ENCODE results near the gene ARL5B. TPM values are rescaled to one million over a fixed set of nuclear protein-coding genes. Genes with fewer than 3 reads are reported as not detected.

Gene ARL5B
- total and polyA plus RNA-seq, 2 of the 4 experiments (the other 2 are of a cell fraction) = 5.9 to 12.0 TPM

GRCh38 chr10:18616337-18616736, 42.9 kb upstream of the ARL5B start:
- no TSS peak for BruUV-seq (replicated peaks)
- Histone ChIP-seq H2BK5ac (ENCODE audit: low read depth, low read length, poor library complexity, severe bottlenecking) (no peak overlapping the region), H3K18ac (ENCODE audit: low read depth, low read length) (no peak overlapping the region), H3K9ac (ENCODE audit: low read depth, low read length) (no peak overlapping the region), H2AFZ (replicated peaks; ENCODE audit: low read length, poor library complexity) (no peak overlapping the region), H3K9me3 (ENCODE audit: control insufficient read depth, insufficient read depth, low read length) (no peaks in the 10 kb centered on the region), H4K91ac (ENCODE audit: insufficient read depth, low read depth, low read length) (no peak overlapping the region), H4K8ac (ENCODE audit: low read depth in 2 of 2, low read length in 2 of 2) (no peak overlapping the region), H2AK9ac (replicated peaks; ENCODE audit: low read depth, low read length, poor library complexity) (no peak overlapping the region), H3K27me3 (ENCODE audit: control insufficient read depth, insufficient read depth, low read length) (no peaks in the 10 kb centered on the region), H3K23ac (ENCODE audit: low read depth, low read length) (no peak overlapping the region), H3K36me3 (ENCODE audit: control insufficient read depth, insufficient read depth, low read length) (no peaks in the 10 kb centered on the region; the same call in 1 of the 2 replicates), H3K4me1 (ENCODE audit: control insufficient read depth, insufficient read depth, low read length) (no peaks in the 10 kb centered on the region), H4K20me1 (ENCODE audit: insufficient read depth, low read length) (no peaks in the 10 kb centered on the region), H3K56ac (ENCODE audit: extremely low read depth, insufficient read depth, low read length) (no peak overlapping the region), H3K4ac (ENCODE audit: low read depth, low read length) (no peak overlapping the region), H3K4me3 (ENCODE audit: insufficient read depth, low read depth, low read length) (no peak overlapping the region), H3K14ac (replicated peaks; ENCODE audit: low read depth, low read length) (no peak overlapping the region), H3K79me1 (ENCODE audit: low read depth in 1 of 2, low read length in 2 of 2) (peaks cover 3 to 4% of the 10 kb centered on the region in 2 experiments; a peak in 2 of 4 replicates), H2BK15ac (ENCODE audit: low read depth, low read length) (no peak overlapping the region), H2AK5ac (ENCODE audit: low read depth, low read length) (no peak overlapping the region), H2BK20ac (ENCODE audit: low read depth, low read length) (no peak overlapping the region), H3K9me1 (ENCODE audit: insufficient read depth, low read length) (0 out of 2 replicates have a peak, but pooled peaks cover 3% of the 10 kb centered on the region), H2BK120ac (ENCODE audit: low read depth, low read length) (no peak overlapping the region), H3K27ac (ENCODE audit: insufficient read depth, low read length) (no peak overlapping the region), H3K4me2 (ENCODE audit: low read depth, low read length) (no peak overlapping the region), H4K5ac (ENCODE audit: low read depth, low read length) (no peak overlapping the region)
- POLR2A ChIA-PET (ENCODE audit: unreplicated experiment) = no interaction called here
- in situ Hi-C loops (cut with MboI; ENCODE audit: low sequenced_read_pairs) (no loop called here), intact Hi-C loops (cut with micrococcal nuclease) (no loop called here), dilution Hi-C loops (cut with HindIII; ENCODE audit: low sequenced_read_pairs, unreplicated experiment) (no loop called here)
- TF ChIP-seq USF2 (IDR thresholded peaks at IDR 0.05; ENCODE audit: low read depth, low read length) = no peak
- no peak for TF ChIP-seq NFE2L2 (IDR thresholded peaks at IDR 0.05; ENCODE audit: low read depth, low read length)
- TF ChIP-seq RCOR1 (IDR thresholded peaks at IDR 0.05; ENCODE audit: insufficient replicate concordance, low read length) = no peak
- no peak for TF ChIP-seq ELK1 (IDR thresholded peaks at IDR 0.05; ENCODE audit: borderline replicate concordance, low read depth, low read length)
- TF ChIP-seq MAFK (IDR thresholded peaks at IDR 0.05; ENCODE audit: low read depth, low read length) = no peak
- TF ChIP-seq CHD1 (IDR thresholded peaks at IDR 0.05; ENCODE audit: low read depth, low read length) = no peak
- no peak for TF ChIP-seq CEBPB (IDR thresholded peaks at IDR 0.05; ENCODE audit: low read depth, low read length)
- TF ChIP-seq POLR2A (IDR thresholded peaks at IDR 0.05; ENCODE audit: low read depth, low read length) = no peak
- TF ChIP-seq BHLHE40 (IDR thresholded peaks at IDR 0.05; ENCODE audit: low read depth, low read length) = no peak
- TF ChIP-seq SMC3 (IDR thresholded peaks at IDR 0.05; ENCODE audit: low read depth, low read length) = no peak
- TF ChIP-seq CTCF (conservative IDR thresholded peaks at IDR 0.05; ENCODE audit: low read depth, low read length) = no peak
- no peak for TF ChIP-seq FOS (IDR thresholded peaks at IDR 0.05; ENCODE audit: low read depth, low read length)
- no peak for TF ChIP-seq MAZ (IDR thresholded peaks at IDR 0.05; ENCODE audit: borderline replicate concordance, low read depth, low read length)
- TF ChIP-seq RAD21 (IDR thresholded peaks at IDR 0.05; ENCODE audit: low read length) = no peak
- DNase-seq (no peak), ATAC-seq (ENCODE audit: low read depth) (no peak)
- no CpG with 5 or more reads among the region's 3 CpGs for WGBS, 2 experiments (ENCODE audit: extremely low coverage in 2 of 2, insufficient read length in 1 of 2)
- CTCF ChIA-PET = no interaction called here

All from IMR-90 (cell line).